Putamen (tissue), 1 donor: ENCODE data around the gene TMEM170B.

Experiments used
- DNase-seq: peaks from one replicate; pipeline ENCODE4 v3.0.0-alpha.2; 2016; ENCODE audit warnings: low spot score

The TMEM170B gene

DNA sequence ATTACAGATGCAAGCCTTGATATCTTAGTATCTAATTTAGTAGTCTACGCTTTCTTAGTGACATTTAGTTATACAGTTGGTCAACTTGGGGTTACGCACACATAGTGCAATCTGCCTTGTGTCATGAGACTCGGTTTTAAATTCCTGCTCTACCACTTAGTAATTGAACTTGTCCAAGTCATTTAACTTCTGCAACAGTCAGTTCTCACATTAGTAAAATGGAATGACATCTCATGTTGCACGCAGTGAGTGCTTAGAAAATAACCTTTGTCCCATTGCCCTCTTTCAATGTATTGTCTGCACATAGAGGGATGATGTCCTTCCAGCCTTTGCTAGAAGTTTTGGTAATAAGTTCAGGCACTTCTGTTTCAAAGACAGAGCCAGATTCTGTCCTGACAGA is 48.6 kb downstream of the TMEM170B start:
- DNase-seq: no peak

DNA sequence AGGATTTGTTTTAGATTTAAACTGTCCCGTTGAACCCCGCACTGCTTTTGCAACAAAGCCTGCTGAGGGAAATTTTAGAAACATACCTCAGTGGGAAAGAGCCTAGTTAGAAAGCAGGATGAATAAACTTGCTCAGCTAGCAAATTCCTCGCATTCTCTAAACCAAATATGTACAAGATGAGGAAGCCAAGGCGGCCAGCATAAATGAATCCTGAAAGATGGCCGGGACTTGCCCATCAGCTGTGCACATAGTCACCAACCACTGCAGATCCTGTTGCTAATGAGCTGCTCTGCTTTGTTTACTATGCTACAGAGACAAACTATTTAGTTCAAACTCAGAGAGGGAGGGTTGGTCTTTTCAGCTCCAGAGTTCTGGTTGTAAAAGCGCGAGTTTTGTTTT is 49.0 kb downstream of the TMEM170B start:
- no peak for DNase-seq

DNA sequence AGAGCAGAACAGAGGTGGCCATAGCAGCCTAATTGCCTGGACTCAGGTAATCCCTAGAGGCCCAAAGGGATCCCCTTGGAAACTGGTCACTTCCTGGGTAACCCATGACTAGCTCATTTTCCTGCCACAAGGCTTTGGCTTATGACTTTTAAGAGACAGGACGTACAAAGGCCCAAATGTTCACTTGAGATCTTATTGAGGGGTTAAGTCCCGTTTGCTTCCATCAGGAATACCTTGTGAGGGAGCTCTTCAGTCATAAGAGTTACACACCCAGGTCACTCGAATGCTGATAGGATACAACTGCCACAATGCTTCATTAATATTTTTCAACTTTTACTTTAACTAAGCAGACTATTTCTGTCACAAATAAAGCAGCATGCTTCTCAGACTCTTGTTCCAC is 51.7 kb downstream of the TMEM170B start:
- no peak for DNase-seq

DNA sequence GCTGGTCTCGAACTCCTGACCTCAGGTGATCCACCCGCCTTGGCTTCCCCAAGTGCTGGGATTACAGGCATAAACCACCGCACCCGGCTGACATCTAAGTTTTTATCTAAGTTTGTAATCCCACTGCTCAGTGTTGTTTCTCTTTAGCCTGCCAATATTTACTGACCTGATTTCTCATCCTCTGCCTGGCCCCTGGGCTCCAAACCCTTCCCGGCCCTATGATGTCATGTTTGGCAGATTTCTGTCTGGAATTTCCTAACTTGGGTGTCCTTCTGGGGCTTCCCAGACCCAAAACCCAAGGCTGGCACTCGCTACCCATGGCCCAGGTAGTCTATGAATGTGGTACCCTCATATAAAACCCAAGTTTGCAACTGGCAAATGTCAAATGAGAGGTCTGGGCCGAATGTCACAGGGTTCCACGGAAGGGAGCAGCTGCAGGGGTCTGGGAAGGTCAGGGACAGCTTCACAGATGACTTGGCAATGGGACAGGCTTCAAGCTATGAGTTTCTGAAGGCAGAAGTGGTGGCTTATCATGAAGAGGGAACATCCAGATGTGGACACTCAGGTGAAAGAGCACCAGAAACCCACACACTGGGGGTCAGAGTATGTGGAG is 54.9 kb downstream of the TMEM170B start:
- DNase-seq: no peak

DNA sequence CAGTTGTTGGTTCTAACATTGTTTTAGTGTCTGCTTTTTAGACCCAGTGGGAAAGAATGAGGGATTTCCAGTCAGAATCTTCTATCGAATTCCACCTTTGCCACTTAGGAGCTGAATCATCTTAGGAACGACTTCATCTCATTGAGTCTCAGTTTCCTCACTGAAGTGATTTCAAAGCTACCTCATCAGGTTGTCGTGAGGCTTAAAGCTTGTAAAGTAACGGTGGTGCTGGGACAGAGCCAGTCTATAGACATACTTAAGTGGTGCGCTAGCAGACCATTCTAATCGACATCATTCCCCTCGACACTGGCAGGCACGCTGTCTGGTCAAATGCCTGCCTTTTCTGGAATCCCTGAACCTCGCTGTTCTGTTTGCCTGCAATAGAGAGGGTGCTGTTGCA is 55.5 kb downstream of the TMEM170B start:
- no peak for DNase-seq

DNA sequence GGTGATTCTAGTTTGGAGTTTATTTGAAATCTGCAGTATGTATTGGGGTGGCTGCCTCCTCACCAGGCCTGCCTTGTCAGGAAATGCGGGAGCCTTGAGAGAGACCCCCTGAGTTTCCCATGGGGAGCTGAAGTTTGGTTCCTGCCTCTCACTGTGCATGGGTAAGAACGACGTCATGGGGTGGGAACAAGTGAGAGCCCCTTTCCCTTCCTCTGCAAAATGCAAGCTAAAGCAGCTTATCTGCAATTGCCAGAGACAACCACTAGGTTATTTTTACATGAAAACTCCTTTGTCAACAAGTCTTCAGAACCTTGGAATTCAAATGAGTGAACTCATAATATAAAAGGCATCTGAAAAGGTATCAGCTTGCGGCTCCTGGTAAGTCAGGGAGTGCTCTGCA is 58.4 kb downstream of the TMEM170B start:
- DNase-seq: no peak

DNA sequence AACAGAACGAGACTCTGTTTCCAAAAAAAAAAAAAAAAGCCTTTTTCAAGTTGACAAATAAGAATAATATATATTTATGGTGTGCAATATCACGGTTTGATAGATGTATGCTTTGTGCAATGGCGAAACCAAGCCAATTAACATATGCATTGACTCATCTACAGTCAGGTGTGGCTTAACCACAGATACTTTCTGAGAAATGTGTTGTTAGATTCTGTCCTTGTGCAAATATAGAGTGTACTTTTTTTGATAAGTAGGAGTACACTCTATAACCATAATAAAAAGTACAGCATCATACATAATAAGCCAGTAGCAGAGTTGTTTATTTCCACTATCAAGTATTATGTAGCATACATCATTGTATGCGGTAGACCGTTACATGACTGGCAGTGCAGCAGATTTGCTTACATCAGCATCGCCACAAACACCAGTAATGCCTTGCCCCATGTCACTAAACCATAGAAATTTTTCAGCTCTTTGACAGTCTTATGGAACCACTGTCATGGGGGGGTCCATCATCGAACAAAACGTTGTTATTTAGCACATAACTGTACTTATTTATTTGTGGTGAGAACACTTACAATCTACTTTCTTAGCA is 59.2 kb downstream of the TMEM170B start:
- DNase-seq: no peak

DNA sequence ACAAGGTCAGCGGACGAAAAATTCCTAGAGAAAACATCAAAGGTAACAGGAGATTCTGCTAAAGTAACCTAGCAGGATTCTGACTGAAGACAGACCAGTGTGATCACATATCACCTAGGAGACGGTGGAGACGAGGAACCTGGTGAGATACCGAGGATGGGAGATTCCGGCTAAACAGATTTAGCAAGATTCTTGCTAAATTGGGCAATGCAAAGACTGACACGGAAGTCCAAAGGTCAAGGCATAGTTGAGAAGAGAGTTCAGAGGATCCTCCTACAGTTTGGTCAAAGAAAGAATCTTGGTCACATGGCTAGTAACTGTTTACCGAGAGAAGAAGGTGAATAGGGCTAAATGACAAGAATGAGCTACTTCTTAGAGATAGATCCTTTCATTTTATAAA is 61.1 kb downstream of the TMEM170B start:
- no peak for DNase-seq

DNA sequence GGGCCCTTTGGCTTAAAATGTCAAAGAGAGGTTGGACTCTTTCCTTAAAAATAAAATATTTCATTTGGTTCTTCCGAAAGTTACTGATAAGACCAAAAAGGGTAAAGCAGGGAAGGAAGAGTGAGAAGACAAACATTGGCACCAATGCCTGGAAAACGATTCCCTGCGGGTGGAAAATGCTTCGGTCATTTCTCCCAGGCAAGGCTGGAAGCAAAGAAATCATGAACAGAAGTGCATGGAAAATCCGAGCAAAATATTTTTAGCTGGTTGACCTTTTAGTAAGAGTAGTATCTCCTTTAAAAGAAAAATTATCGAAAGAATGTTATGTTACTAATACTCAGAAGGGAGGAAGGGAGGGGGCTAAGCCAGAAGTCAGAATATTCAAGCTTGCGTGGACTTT is 62.7 kb downstream of the TMEM170B start:
- DNase-seq: no peak

DNA sequence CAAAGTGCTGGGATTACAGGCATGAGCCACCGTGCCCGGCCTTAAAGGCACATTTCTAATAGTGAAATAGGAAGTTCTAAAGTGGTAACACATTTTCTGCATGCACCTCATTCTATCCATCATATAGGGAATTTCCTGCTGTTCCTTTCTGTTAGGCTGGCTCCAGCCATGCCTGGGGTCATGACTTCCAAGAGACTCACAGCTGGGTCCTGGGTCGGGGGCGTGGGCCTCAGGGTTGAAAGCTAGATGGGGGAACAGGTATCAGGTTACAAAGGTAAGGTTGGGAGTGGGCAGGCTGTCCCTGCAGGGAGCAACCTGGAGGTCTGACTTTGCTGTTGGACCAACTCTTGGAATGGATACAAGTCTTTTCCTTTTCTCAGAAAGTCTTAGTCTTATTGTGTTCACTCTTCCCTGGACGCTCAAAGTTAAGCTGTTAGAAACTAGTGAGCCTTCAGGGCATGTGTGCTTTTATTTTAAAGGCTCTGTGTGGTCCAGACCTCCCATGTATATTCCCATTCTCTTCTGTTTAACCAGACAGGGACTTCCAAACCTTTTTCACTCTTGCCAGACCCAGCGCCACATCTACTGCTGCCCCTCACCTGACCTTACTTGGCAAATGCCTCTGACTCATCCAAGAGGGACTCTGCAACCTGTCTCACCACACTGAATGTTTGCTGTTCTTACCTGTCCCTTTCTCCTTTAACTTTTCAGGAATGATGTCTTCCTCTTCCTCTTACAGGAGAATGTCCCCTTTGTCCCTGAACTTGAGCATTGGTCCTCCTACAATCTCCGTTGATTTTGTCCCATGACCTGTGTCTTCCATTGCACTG is 64.4 kb downstream of the TMEM170B start:
- no peak for DNase-seq

DNA sequence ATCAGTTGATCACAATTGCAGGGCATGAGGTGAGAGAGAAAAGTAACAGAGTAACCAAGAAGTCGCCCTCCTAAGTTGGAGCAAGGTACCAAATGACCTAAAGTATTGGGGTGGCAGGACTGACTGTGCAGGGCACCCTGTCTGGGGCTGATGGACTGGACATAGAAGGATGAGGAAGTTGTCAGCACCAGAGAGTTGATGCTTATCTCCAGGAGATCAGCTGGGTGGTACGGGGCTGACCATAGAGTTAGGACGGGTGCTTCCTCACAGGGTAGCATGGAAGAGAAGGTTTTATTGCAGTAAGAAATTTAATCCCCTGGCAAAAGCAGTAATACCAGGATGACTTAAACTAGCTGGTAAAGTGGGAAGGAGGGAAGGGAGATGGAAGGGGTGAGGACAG is 66.7 kb downstream of the TMEM170B start:
- DNase-seq: no peak

DNA sequence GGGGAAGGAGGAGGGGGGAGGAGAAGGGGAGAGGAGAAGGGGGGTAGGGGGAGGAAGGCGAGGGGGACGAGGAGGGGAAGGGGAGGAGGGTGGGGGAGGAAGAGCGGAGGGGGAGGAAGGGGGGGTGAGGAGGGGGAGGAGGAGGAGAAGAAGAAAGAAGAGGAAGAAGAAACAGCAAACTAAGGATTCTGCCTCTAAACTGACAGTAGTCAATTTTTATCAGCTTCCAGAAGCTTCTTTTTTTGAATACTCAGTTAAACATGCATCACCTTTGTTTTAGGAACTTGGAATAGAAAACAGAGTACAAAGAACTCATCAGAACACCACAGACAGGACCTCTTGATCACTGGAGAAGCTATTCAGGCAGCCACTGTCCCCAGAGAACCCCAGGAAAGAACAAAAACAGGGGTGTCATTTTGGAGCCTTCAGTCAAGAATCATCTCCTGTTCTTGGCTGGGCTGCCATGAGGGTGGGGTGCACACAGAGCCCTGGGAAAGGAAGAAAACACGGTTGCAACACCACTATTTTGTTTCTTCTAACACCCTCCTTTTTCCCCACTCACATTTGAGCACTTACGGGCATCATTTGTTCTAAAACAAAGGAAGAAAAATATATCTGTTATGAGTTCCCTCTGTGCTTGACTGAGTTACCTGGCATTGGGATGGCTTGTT is 67.4 kb downstream of the TMEM170B start:
- no peak for DNase-seq

DNA sequence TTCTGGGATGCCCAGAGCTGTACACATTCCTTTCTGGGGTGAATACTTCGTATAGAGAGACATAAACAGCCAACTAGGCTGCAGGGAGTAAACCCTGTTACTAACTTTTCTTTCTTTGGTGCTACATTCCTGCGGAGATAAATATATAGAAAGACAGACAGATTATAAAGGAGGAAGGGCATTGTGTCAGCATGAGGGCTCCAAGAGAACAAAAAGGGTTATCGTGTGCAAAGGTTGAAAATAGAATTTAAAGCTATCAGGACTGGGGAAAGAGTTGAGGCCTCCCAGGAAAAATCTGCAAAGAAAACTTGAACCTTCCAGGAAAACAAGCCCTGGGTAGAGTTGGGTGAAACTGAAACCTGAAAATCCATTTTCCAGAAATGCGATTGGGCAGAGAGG is 68.0 kb downstream of the TMEM170B start:
- no peak for DNase-seq

DNA sequence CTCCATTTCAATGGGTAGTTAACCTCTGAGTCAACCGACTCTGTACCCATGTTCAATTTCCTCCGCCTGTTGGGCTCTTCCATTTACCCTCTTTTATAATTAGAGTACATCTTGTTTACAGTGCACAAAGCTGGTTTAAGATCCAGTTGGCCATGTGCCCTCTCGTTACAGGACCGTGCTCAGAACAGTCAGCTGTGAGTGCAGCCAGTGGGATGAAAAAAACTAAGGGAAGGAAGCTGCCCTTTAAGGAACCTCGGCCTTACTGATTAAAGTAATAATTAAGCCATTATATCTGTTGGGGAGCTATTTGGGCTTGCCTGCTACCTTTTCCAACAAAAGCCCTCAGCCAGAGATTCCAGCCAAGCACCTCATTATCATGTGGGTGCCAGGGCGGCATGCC is 68.8 kb downstream of the TMEM170B start:
- DNase-seq: no peak

DNA sequence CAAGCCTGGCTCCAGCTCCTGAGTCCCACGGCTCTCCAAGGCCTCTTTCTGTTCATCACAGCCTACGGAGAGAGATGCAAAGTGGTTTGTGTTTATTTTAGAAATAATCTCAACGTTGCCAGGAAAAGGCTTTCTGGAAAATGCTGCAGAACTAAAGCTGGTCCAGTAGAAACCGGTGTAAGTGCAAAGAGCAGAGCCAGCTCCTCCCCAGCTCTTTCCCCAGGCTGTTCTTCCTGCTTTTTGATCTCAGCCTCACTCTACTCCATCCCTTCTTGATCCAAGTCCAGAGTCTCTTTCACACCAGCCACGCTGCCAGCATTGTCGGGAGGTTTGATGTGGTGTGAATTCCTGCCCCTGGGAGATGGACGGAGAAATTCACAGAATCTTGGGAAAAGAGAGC is 69.8 kb downstream of the TMEM170B start:
- DNase-seq: no peak

DNA sequence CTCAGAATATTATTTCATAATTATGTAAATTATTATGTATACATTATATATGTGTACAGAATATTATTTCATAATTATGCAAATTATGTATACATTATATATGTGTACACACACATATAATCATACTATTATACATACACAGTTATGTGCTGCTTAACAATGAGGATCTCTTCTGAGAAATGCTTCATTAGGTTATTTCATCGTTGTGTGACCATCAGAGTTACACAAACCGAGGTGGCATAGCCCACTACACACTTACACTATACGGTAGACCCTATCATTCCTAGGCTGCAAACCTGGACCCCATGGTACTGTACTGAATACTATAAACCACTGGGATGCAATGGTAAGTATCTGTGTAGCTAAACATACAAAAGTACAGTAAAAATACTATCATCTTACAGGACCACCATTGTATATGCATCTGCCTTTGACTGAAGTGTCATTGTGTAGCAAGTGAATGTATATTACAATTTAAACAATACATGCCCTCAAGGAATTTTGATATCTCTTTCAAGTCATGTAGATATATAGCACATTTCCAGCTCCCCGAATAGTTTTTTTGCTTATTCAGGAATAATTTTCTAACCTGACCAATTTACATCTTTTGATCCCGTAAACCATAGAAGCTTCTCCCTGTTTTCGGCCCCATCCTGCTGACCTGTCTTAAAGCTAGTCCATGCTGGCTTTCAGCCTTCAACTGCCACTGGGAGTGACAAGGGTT is 71.2 kb downstream of the TMEM170B start:
- no peak for DNase-seq

DNA sequence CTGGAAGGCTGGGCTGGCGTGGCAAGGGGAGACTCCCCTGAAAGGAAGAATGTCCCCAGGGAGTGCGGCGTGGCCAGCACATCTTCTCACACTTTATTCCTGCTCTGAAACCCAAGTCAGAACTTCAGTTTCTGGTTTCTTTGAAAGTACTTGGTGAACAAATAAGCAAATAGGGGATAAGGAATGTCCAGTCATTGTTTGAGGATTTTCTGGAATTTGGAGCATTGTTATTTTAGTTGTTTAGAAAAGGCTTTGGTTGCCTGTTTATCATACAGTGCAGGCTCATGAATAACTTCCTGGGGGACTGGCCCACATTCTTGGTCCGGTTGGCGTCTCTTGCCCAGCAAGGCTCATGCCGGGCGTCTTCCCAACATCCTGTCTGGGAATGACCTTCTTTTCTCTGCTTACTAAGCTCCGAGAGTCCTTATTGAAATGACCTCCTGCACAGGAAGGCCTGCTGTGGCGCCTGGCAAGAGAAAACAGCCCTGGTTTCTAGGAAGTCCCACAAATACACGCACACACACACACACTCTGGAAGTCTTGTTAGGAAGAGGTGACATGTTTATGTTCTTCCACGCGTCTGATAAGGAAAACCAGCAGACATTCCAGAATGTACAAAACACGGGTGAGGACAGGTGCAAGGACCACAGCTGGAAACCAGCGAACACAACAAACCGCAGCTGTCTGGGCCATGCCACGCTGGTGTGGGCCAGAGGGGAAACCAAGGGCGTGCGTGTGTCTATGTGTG is 71.9 kb downstream of the TMEM170B start:
- peak; percentile 59 for DNase-seq

DNA sequence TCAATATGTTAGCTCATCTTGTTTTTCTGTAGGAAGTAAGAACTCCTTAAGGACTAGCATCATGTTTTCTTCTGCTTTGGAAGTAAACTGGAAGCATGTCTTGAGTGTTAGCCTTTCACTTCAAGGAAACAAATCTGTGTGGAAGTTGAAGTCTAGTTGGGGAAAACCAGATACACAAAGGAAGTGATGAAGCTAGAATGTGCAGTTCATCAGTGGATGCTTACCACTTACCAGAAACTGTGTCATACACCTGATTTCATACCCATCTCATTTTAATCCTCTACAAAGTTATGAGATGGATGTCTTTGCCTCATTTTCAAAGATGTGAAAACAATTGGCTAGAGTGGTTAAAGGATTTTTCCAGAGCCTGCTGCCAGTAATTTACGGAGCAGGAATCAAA is 75.8 kb downstream of the TMEM170B start:
- no peak for DNase-seq

DNA sequence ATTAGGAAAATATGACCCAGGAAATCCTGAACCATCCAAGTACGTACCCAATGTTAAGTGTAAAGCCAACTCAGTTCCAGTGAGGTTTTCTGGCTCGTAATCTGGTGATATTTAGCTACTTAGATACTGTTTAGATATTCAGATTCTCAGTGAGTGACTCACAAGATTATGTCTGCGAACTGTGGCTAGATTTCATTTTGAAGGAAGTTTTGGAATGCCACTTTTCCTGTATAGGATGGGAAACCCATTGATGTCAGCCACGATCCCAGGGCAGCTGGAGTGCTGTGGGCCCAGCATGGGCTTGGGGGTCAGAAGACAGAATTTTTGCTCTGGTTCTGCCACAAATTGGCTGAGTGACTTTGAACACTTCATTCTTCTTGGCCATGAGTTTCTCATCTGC is 76.3 kb downstream of the TMEM170B start:
- no peak for DNase-seq

DNA sequence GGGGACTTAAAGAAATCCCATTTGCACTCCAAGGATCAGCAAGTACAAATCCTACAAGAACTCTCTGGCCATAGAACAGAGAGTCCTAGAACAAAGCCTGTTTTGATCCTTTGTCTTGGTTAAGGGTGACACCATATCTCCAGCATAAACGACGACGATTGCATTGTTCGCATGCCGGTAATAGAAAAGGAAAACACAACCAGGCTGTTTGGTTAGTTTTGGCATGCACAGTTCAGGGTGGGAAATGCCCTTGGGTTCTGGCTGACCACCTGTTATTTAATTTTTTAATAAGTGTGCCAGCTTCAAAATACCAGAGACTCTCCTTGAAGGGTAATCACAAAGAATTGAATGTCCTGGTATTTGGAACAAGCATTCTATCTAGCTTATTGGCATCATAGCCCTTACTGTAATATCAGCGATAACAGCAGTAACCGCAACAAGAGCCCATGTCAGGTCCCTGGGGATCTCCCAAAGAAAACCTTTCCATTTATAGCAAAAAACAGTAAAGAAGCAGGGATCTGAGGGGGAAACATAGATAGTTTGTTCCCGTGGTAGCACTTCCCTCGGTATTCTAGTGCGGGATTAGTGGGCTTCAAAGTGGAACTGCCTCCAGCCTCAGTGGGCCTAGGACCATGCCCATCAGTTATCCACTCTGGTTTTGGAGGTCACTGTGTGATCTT is 77.1 kb downstream of the TMEM170B start:
- DNase-seq: no peak

DNA sequence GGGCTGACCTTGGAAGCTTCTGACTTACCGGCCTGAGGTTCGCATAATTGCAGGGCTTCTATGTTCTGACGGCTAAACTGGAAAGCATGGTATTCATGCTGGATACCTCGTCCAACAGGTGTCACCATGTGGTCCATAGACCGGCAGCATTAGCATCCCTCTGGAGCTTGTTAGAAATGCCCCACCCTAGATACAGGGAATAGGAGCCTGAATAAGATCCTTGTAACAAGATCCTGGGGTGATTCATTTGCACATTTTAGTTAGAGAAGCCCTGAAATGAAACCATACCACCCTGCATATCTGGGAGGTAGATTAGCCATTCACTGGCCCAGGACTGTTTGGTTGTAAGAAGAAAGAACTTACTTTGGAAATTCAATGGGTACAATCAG is 77.7 kb downstream of the TMEM170B start:
- no peak for DNase-seq
